Dendritic cell treated with granulocyte-macrophage colony-stimulating factor and Interleukin-4, amounts not matched to agents 40 ng/mL and 50 ng/mL, for 4 days (primary cell): ENCODE data around the gene CACFD1.

Experiments
- H3K27ac Mint-ChIP-seq: one replicate; pipeline ENCODE4 v1.8.0; 2022; ENCODE audit warnings: mild to moderate bottlenecking, mixed read lengths
- H3K27me3 Mint-ChIP-seq: one replicate; pipeline ENCODE4 v1.8.0; 2022; ENCODE audit warnings: mild to moderate bottlenecking, mixed read lengths
- H3K36me3 Mint-ChIP-seq: one replicate; pipeline ENCODE4 v1.8.0; 2022; ENCODE audit warnings: low read depth, mixed read lengths
- H3K4me1 Mint-ChIP-seq: one replicate; pipeline ENCODE4 v1.8.0; 2022; ENCODE audit warnings: low read depth, mixed read lengths
- H3K4me3 Mint-ChIP-seq: one replicate; pipeline ENCODE4 v1.8.0; 2022; ENCODE audit warnings: mild to moderate bottlenecking, moderate library complexity, mixed read lengths
- H3K9me3 Mint-ChIP-seq: one replicate; pipeline ENCODE4 v1.8.0; 2022; ENCODE audit warnings: mixed read lengths
- intact Hi-C: fragments of 100-400 bp; cut with micrococcal nuclease; formaldehyde crosslinking; loops from one replicate; pipeline ENCODE4 v1.15.0; 2022

The CACFD1 gene

DNA sequence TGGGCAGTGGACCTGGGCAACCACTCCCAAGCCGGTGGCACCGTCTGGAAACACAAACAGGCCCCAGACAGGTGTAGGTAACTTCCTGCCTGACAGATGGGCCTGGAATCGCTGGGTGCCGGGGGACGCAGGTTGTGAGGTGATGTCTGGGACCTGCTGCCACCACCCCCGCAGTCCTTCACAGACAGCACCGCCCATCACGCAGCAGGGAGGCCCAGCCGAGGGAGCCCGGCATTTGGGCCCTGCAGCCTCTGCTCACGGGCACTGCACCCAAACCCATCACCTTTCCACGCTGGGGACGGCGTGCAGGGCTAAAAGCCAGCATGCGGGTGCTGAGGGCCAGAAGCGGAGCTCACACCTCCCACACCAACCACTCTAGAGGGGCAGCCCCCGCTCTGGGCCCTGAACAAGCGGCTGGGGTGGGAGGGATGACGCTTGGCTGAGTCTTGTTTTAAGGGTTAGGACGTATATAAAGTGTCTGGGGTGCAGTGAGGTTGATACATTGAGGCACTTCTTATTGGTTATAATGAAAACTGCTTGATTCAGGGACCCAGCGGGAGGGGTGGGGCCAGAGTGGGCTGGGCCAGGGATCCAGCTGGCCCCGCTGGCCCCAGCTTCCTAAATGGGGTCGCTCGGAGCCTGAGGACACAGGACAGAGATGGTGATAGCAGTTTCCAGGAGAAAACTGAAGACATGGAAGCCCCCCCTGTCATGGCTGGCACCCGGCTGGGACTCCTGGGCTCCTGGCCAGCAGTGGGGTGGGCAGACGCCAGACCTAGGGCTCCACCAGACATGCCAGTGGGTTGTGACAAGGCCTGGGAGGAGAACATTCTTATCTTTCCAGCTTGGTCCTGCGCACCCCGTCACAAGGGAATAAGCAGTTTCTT, 53.7 kb downstream of the CACFD1 start:
- no peaks in the 10 kb centered on the region for H3K36me3 Mint-ChIP-seq
- peaks cover 4% of the 10 kb centered on the region for H3K4me1 Mint-ChIP-seq
- no peak overlapping the region for H3K4me3 Mint-ChIP-seq
- H3K27me3 Mint-ChIP-seq = peaks cover 14% of the 10 kb centered on the region
- H3K27ac Mint-ChIP-seq = no peak overlapping the region
- intact Hi-C loops = no loop called here
- H3K9me3 Mint-ChIP-seq = no peaks in the 10 kb centered on the region

DNA sequence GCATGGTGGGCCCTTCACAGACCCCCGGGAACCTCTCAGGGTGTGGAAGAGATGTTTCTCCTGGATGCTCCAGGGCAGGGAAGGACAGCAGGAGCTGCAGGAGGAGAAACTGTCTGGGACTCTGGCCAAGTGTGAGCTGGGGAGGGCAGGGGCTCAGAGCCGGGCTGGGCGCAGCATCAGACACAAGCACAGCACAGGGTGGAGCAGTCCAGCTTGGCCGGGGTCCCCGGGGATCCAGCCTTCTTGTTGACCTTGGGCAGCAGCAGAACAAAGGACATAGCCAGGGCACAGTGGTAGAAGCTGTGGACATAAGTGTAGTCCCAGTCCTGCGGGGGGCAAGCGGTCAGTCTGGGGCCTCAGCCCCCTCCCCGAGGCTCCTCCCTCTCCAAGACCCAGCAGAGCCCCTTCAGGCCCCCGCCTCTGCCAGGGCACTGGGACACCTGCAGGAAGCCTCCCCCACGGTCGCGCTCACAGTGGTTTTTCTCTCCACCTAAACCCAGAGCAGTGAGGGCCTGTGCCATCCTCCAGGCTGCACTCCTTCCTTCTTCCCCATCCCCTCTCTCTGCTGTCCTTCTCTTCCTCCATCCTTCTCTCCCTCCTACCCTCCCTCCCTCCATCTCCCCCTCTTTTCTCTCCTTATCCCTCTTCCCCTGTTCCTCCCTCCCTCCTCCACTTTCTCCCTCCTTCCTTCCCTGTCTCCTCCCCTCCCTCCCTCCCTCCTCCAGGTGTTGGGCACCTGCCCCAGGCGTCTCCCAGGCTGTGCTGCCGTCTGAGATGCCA, 54.9 kb downstream of the CACFD1 start:
- Mint-ChIP-seq H3K4me3 (no peak overlapping the region), H3K9me3 (no peaks in the 10 kb centered on the region), H3K27ac (no peak overlapping the region), H3K4me1 (peaks cover 2% of the 10 kb centered on the region), H3K27me3 (peaks cover 6% of the 10 kb centered on the region), H3K36me3 (no peaks in the 10 kb centered on the region)
- intact Hi-C loops = no loop called here

DNA sequence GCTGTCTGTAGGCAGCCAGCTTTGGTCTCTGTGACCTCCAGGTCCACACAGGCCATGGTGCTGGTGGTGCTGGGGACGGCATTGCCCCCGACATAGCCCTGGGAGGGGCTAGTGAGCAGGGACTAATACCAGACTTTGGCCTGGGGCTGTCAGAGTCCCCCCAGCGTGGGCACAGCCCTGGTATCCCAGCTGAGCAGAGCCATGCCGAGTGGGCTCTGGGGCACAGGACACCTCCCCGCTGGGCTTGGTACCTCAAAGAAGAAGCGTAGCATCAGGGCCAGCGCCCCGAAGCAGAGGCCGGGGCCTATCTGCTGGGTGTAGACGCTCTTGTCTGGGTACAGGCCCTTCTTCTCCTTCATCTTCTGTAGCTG, 55.4 kb downstream of the CACFD1 start:
- intact Hi-C loops = no loop called here
- peaks cover 3% of the 10 kb centered on the region for H3K27me3 Mint-ChIP-seq
- no peaks in the 10 kb centered on the region for H3K4me1 Mint-ChIP-seq
- no peak overlapping the region for H3K4me3 Mint-ChIP-seq
- no peaks in the 10 kb centered on the region for H3K9me3 Mint-ChIP-seq
- no peak overlapping the region for H3K27ac Mint-ChIP-seq
- H3K36me3 Mint-ChIP-seq = no peaks in the 10 kb centered on the region

DNA sequence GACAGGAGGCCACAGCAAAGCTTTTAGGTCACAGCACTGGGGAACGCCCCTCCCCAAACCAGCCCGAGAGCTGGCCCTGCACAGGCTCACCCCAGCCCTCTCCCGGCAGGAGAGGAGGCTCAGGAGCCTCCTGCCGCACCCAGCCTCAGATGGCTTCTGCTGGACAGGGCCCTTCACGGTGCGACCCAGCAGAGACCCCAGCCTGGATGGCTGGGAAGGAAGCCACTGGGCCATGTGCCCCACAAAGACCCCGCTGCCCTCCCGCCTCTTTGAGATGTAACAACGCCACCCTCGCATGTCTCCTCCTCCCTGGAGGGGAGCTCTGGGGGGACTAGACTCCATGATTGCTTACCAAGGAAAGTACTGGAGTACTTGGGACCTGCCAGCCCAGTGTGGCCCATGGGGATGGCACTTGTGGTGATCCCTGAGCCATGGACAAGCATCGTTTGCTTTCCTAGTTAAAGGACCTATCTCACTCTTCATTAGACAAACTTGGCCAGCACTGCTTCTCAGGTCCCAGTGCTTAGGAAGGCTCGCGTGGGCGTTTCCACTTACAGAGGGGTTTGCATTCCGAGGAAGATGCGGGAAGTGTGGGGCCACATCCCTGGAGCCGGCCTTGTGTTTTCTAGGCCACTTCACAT, 56.0 kb downstream of the CACFD1 start:
- Mint-ChIP-seq H3K36me3 (no peaks in the 10 kb centered on the region), H3K27ac (no peak overlapping the region), H3K9me3 (no peaks in the 10 kb centered on the region), H3K4me3 (no peak overlapping the region), H3K27me3 (peaks cover 2% of the 10 kb centered on the region), H3K4me1 (no peaks in the 10 kb centered on the region)
- intact Hi-C loops = no loop called here

DNA sequence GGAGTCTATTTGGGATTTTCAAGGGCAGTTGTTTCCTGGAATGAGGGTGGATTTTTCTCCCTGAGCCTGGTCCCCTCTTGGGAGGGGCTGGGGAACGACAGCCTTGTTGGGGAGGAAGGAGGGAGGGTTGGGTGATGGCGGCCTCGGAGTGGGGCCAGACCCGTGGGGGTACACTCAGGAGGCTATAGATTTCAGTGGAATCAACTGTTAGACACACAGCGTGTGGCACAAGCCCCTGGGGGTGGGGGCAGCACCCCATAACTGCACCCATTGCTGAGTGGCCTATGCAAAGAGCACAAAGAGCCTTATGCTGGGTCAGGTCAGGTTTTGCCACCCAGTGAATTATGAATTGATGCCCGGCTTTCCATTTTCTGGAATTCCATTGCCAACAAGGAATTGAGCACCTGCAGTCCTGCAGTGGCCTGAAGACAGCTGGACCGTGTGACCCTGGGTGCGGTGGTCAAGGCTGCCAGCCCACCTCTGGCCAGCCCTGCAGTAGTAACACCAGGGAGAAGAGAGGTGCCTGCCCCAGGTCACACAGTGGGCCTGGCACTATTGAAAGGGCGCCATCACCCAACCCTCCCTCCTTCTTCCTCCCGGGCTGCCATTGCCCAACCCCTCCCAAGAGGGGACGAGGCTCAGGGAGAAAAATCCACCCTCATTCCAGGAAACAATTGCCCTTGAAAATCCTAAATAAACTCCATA, 56.6 kb downstream of the CACFD1 start:
- intact Hi-C loops = no loop called here
- Mint-ChIP-seq H3K9me3 (no peaks in the 10 kb centered on the region), H3K36me3 (no peaks in the 10 kb centered on the region), H3K27me3 (no peaks in the 10 kb centered on the region), H3K4me3 (no peak overlapping the region), H3K4me1 (no peaks in the 10 kb centered on the region), H3K27ac (no peak overlapping the region)

DNA sequence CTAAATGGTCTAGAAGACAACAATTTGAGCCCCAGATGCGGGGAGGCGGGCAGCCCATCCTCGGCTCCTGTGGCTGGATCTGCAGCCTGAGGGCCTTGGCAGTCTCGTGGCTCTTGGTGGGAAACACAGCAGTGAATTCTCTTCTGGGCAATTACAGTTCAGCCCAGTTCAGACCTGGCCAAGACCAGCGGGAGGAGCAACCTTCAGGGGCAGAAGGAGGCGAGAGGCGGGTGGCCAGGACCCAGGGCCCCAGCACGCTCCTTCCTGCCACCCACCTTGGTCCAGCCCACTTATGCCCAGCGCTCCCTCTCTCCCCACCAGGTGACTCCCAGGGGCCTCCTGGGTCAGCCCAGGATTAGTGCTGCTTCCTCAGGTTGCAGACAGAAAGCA, 57.2 kb downstream of the CACFD1 start:
- no peaks in the 10 kb centered on the region for H3K9me3 Mint-ChIP-seq
- no peaks in the 10 kb centered on the region for H3K4me1 Mint-ChIP-seq
- H3K27me3 Mint-ChIP-seq = no peaks in the 10 kb centered on the region
- no peaks in the 10 kb centered on the region for H3K36me3 Mint-ChIP-seq
- H3K4me3 Mint-ChIP-seq = no peak overlapping the region
- intact Hi-C loops = no loop called here
- H3K27ac Mint-ChIP-seq = no peak overlapping the region

DNA sequence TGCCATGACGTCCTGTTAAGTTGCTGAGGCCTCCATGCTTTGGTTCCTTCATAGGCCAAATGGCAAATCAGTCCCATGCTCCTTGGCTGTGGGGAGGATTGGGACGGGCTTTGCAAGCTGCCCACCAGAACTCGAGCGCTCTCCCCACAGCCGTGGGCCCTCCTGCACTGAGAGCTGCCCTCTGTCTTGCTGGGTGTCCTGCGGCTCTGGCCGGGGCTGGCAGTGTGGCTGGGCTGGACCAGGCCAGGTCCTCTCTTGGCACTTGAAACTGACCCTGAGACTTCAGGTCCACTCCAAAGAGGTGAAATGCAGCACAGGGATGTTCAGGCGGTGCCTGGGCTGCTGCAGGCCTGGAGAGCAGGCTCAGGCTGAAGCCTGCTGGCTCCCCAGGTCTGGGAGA, 57.9 kb downstream of the CACFD1 start:
- Mint-ChIP-seq H3K27ac (no peak overlapping the region), H3K9me3 (no peaks in the 10 kb centered on the region), H3K4me1 (no peaks in the 10 kb centered on the region), H3K4me3 (no peak overlapping the region), H3K27me3 (no peaks in the 10 kb centered on the region), H3K36me3 (no peaks in the 10 kb centered on the region)
- intact Hi-C loops = no loop called here

DNA sequence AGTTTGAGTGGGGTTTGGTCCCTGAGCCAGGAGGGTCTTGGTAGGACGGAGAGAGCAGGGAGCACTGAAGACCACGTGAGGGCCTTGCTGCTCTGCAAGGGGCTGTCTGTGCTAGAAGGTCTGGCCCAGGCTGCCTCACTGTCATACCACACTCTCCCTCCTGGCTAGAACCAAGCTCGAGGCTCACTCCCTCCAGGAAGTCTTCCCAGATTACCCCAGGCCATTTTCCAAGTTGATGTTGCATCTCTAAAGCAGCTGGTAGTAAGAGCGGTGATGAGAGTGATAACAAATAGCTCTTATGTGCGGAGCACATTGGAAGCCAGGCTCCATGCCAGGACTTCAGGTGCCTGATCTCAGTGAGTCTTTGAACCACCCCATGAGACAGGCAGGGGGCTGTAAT, 58.4 kb downstream of the CACFD1 start:
- H3K27ac Mint-ChIP-seq = no peak overlapping the region
- intact Hi-C loops = no loop called here
- H3K36me3 Mint-ChIP-seq = no peaks in the 10 kb centered on the region
- H3K4me3 Mint-ChIP-seq = no peak overlapping the region
- H3K27me3 Mint-ChIP-seq = no peaks in the 10 kb centered on the region
- H3K9me3 Mint-ChIP-seq = no peaks in the 10 kb centered on the region
- no peaks in the 10 kb centered on the region for H3K4me1 Mint-ChIP-seq

DNA sequence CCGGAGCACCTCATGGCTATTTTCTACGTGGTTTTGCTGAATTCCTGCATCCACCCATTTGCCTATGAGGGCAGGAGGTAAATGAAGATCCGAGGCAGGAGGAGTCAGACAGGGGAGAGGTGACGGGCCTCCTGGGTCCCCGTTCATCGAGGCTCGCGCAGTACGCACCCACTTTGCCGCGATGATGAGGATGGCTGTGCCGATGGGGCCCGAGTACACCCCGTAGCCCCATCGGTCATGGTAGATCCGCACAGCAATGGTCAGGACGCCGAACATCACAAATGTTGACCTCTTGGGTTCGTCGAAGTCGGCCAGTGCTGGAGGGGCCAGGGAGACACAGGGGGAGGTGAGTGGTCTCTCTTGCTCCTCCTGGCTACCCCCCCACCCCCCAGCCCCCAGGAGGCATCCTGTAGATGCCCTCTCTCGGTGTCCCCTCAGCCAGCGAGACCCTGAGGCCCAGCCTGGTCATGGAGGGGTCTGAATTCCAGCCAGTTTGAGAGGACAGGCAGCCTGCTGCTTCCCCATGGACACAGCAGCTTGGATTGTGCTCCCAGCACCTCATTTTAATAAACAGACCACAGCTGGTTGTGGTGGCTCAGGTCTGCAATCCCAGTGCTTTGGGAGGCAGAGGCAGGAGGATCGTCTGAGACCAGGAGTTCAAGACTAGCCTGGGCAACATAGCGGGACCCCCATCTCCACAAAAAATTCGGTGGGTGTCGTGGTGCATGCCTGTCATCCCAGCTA, 59.1 kb downstream of the CACFD1 start:
- Mint-ChIP-seq H3K36me3 (no peaks in the 10 kb centered on the region), H3K4me3 (no peak overlapping the region)

DNA sequence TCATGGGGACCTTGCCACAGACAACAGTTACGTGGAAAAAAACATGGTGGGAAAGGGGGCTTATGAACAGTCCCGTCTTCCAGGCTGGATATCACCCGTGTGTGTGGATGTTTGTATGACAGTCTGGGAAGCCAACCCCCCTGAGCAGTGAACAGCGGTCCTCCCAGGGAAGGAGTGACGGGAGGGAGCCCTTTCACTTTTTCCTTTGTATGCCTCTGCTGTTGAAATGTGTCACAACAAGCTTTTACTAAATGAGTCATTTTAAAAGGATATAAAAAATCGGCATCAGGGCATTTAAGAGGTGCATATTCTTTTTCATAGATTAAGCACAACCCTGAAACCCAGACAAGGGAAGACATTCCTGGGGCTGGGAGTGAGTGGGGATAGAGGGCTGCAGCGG, 59.9 kb downstream of the CACFD1 start:
- no peaks in the 10 kb centered on the region for H3K4me1 Mint-ChIP-seq
- H3K36me3 Mint-ChIP-seq = no peaks in the 10 kb centered on the region
- no peak overlapping the region for H3K27ac Mint-ChIP-seq
- H3K9me3 Mint-ChIP-seq = no peaks in the 10 kb centered on the region
- no peak overlapping the region for H3K4me3 Mint-ChIP-seq
- intact Hi-C loops = no loop called here
- no peaks in the 10 kb centered on the region for H3K27me3 Mint-ChIP-seq

More for the DNA sequence above, 59.1 kb downstream of the CACFD1 start:
- Mint-ChIP-seq H3K27me3 (no peaks in the 10 kb centered on the region), H3K27ac (no peak overlapping the region), H3K4me1 (no peaks in the 10 kb centered on the region), H3K9me3 (no peaks in the 10 kb centered on the region)
- intact Hi-C loops = no loop called here

DNA sequence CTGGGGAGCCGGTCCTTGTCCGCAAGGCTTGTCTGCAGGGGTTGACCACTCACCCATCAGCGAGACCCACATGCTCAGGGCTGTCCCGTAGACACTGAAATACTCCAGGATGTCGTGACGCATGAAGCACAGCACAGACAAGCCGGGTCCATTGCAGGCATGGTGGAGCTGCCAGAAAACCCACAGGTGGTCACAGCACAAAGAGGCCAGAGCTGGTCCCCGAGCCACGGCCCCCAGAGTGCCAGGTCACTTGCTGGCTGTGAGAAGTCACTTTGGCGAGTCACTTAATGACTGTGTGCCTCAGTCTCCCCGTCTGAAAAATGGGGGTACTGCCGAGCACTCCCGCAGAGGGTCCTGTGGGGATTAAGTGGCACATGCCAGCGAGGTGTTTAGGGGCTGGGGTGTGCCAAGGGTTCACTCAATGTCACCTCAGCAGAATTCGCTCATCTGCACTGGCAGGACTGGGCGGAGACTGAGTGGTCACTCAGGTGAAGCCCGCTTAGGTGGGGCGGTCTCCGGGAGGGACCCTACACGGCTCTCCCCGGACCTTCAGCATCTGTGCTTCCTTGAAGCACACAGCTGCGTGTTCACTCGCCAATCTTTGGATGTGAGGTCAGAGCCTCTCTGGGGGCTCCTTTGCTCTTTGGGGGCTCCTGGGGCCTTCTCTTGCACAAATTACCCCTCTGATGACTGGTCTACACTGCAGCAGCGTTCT, 60.5 kb downstream of the CACFD1 start:
- Mint-ChIP-seq H3K9me3 (no peaks in the 10 kb centered on the region), H3K36me3 (no peaks in the 10 kb centered on the region), H3K4me3 (no peak overlapping the region), H3K27ac (no peak overlapping the region), H3K4me1 (no peaks in the 10 kb centered on the region), H3K27me3 (no peaks in the 10 kb centered on the region)
- intact Hi-C loops = no loop called here
